Neural cell (in vitro differentiated cells): ENCODE results near the gene NKX2-3. TPM values are rescaled to one million over a fixed set of nuclear protein-coding genes. Genes with fewer than 3 reads are reported as not detected.

Experiments
- H2AFZ ChIP-seq: fragments of 200-600, 300-800 bp; sonication (generic), shearing (Covaris generic); 2 replicates; pipeline ENCODE4 v1.6.0; 2014; ENCODE audit warnings: low read depth, mild to moderate bottlenecking, antibody characterized with exemption, low read length, moderate library complexity
- H3F3A ChIP-seq: fragments of 200-600 bp; shearing (Covaris generic); 2 replicates; pipeline ENCODE4 v1.6.1; 2016; ENCODE audit warnings: mild to moderate bottlenecking, moderate library complexity, mixed read lengths, antibody characterized with exemption, low read length; ENCODE audit not compliant: insufficient read depth, poor library complexity, severe bottlenecking
- H3K27ac ChIP-seq: fragments of 200-600, 300-800 bp; sonication (generic), shearing (Covaris generic); 2 replicates; pipeline ENCODE4 v1.5.1; 2014; ENCODE audit warnings: mild to moderate bottlenecking, low read length, moderate library complexity
- H3K27me3 ChIP-seq: fragments of 300-800, 200-600 bp; sonication (generic), shearing (Covaris generic); 2 replicates; pipeline ENCODE4 v1.6.0; 2014; ENCODE audit warnings: mild to moderate bottlenecking, low read depth, low read length, moderate library complexity; ENCODE audit not compliant: insufficient read depth
- H3K36me3 ChIP-seq: fragments of 300-800, 200-600 bp; sonication (generic), shearing (Covaris generic); 2 replicates; pipeline ENCODE4 v1.5.1; 2014; ENCODE audit warnings: mild to moderate bottlenecking, antibody characterized with exemption, low read length, moderate library complexity; ENCODE audit not compliant: insufficient read depth
- H3K4me2 ChIP-seq: fragments of 300-800, 200-600 bp; sonication (generic), shearing (Covaris generic); 2 replicates; pipeline ENCODE4 v1.6.0; 2014; ENCODE audit warnings: mild to moderate bottlenecking, low read length
- H3K4me3 ChIP-seq: fragments of 300-800, 200-600 bp; sonication (generic), shearing (Covaris generic); 2 replicates; pipeline ENCODE4 v1.5.1; 2014; ENCODE audit warnings: mild to moderate bottlenecking, low read length, moderate library complexity
- H3K79me2 ChIP-seq: fragments of 200-600 bp; shearing (Covaris generic); replicated peaks from 2 replicates; pipeline ENCODE4 v1.6.0; 2014; ENCODE audit warnings: mild to moderate bottlenecking, low read length, moderate library complexity; ENCODE audit not compliant: insufficient read depth
- H3K9ac ChIP-seq: fragments of 300-800, 200-600 bp; sonication (generic), shearing (Covaris generic); 2 replicates; pipeline ENCODE4 v1.6.1; 2016; ENCODE audit warnings: mild to moderate bottlenecking, low read length, mixed read lengths
- H3K9me2 ChIP-seq: fragments of 200-600 bp; shearing (Covaris generic); 2 replicates; pipeline ENCODE4 v1.6.1; 2016; ENCODE audit warnings: mild to moderate bottlenecking, low read length, mixed read lengths; ENCODE audit not compliant: insufficient read depth
- H3K9me3 ChIP-seq: fragments of 200-600, 300-800 bp; sonication (generic), shearing (Covaris generic); 2 replicates; pipeline ENCODE4 v1.6.1; 2016; ENCODE audit warnings: mild to moderate bottlenecking, mixed run types, low read length, moderate library complexity, mixed read lengths
- H4K20me1 ChIP-seq: fragments of 200-600 bp; shearing (Covaris generic); 2 replicates; pipeline ENCODE4 v1.6.1; 2016; ENCODE audit warnings: mild to moderate bottlenecking, mixed run types; ENCODE audit not compliant: insufficient read depth
- CTCF ChIP-seq: fragments of 450-650 bp; IDR thresholded peaks from 2 replicates; pipeline ENCODE4 v1.5.1; 2014; ENCODE audit warnings: antibody characterized with exemption, mild to moderate bottlenecking, moderate library complexity; ENCODE audit not compliant: poor library complexity, severe bottlenecking
- EP300 ChIP-seq: fragments of 450-650 bp; conservative IDR thresholded peaks from 2 replicates; pipeline ENCODE4 v1.6.1; 2014; ENCODE audit warnings: antibody characterized with exemption, mild to moderate bottlenecking, moderate library complexity; ENCODE audit not compliant: poor library complexity, severe bottlenecking
- EZH2 ChIP-seq: fragments of 200-600, 300-800 bp; shearing (Covaris generic), sonication (generic); IDR thresholded peaks from 2 replicates; pipeline ENCODE4 v1.6.1; 2014; ENCODE audit warnings: antibody characterized with exemption, low read length, borderline replicate concordance, mild to moderate bottlenecking; ENCODE audit not compliant: insufficient read depth, poor library complexity, severe bottlenecking
- MXI1 ChIP-seq: fragments of 450-650 bp; conservative IDR thresholded peaks from 2 replicates; pipeline ENCODE4 v1.6.1; 2014; ENCODE audit warnings: antibody characterized with exemption, mild to moderate bottlenecking; ENCODE audit not compliant: poor library complexity, severe bottlenecking
- POLR2AphosphoS5 ChIP-seq: IDR thresholded peaks from 2 replicates; pipeline ENCODE4 v1.6.1; 2012
- RAD21 ChIP-seq: fragments of 450-650 bp; conservative IDR thresholded peaks from 2 replicates; pipeline ENCODE4 v1.6.1; 2014; ENCODE audit warnings: antibody characterized with exemption, mild to moderate bottlenecking, moderate library complexity
- REST ChIP-seq: IDR thresholded peaks from 2 replicates; pipeline ENCODE4 v1.6.1; 2012; ENCODE audit warnings: borderline replicate concordance
- SMC3 ChIP-seq: fragments of 450-650 bp; conservative IDR thresholded peaks from 2 replicates; pipeline ENCODE4 v1.6.1; 2014; ENCODE audit warnings: antibody characterized with exemption, mild to moderate bottlenecking, moderate library complexity; ENCODE audit not compliant: poor library complexity
- TAF1 ChIP-seq: IDR thresholded peaks from 2 replicates; pipeline ENCODE4 v1.6.1; 2012; ENCODE audit warnings: low read depth
- polyA minus RNA-seq: library from RNA; depleted of rRNA, polyadenylated mRNA; stranded (reverse); fragments of >200 nt; gene quantifications from 2 replicates; pipeline ENCODE4 v1.2.3, GENCODE V29; 2014
- polyA plus RNA-seq: library from polyadenylated mRNA; depleted of rRNA; stranded (reverse); fragments of >200 nt; gene quantifications from 2 replicates; pipeline ENCODE4 v1.2.3, GENCODE V29; 2014

NKX2-3 gene
- not detected in 2 replicates for polyA plus RNA-seq
- polyA minus RNA-seq: not detected in 2 replicates

GRCh38 chr10:99532687-99533495 is at the start of gene NKX2-3:
TSS of gene NKX2-3 (plus strand) at chr10:99532942. CDS start at chr10:99533132, 190 bp downstream.
- Histone ChIP-seq H4K20me1 (no peaks in the 10 kb centered on the region), H3F3A (no peaks in the 10 kb centered on the region), H3K27ac (no peak within 1 kb of the TSS), H3K27me3 (peaks cover 98% of the 10 kb centered on the region), H3K4me3 (peak within 1 kb of the TSS; percentile 50), H3K9me2 (no peaks in the 10 kb centered on the region), H3K9ac (no peak within 1 kb of the TSS), H3K4me2 (no peak within 1 kb of the TSS), H3K9me3 (no peaks in the 10 kb centered on the region), H3K36me3 (no peaks in the 10 kb centered on the region), H2AFZ (no peak within 1 kb of the TSS), H3K79me2 (no peaks in the 10 kb centered on the region)
- TF ChIP-seq RAD21 (no peak), CTCF (no peak), MXI1 (no peak), EZH2 (peak; percentile 77)

- TF ChIP-seq RAD21 (no peak), EZH2 (no peak), SMC3 (no peak), POLR2AphosphoS5 (no peak), TAF1 (no peak), EP300 (no peak), REST (no peak), MXI1 (no peak), CTCF (no peak)
- H2AFZ ChIP-seq: no peak overlapping the region
- H4K20me1 ChIP-seq: no peaks in the 10 kb centered on the region
- no peaks in the 10 kb centered on the region for H3K36me3 ChIP-seq
- H3K4me2 ChIP-seq: no peak overlapping the region
- no peaks in the 10 kb centered on the region for H3K79me2 ChIP-seq
- no peaks in the 10 kb centered on the region for H3K9me3 ChIP-seq
- H3F3A ChIP-seq: no peaks in the 10 kb centered on the region
- no peak overlapping the region for H3K4me3 ChIP-seq
- H3K9ac ChIP-seq: no peak overlapping the region
- H3K9me2 ChIP-seq: no peaks in the 10 kb centered on the region
- H3K27ac ChIP-seq: no peak overlapping the region
- H3K27me3 ChIP-seq: no peaks in the 10 kb centered on the region
Measured at GRCh38 chr10:99484626-99485581, 47.8 kb upstream of the NKX2-3 start.
